GM21526 (cell line): Measurements from ENCODE around the gene AP3D1.

Source experiments
- ATAC-seq: cut with Tn5 transposase; IDR thresholded peaks from one replicate; pipeline ENCODE4 v1.9.1; 2021; ENCODE audit warnings: moderate library complexity; ENCODE audit not compliant: unreplicated experiment, low FRiP score

AP3D1 gene

GRCh38 chr19:2051773-2052704 is 99.3 kb downstream of the AP3D1 start:
- ATAC-seq = no peak

DNA sequence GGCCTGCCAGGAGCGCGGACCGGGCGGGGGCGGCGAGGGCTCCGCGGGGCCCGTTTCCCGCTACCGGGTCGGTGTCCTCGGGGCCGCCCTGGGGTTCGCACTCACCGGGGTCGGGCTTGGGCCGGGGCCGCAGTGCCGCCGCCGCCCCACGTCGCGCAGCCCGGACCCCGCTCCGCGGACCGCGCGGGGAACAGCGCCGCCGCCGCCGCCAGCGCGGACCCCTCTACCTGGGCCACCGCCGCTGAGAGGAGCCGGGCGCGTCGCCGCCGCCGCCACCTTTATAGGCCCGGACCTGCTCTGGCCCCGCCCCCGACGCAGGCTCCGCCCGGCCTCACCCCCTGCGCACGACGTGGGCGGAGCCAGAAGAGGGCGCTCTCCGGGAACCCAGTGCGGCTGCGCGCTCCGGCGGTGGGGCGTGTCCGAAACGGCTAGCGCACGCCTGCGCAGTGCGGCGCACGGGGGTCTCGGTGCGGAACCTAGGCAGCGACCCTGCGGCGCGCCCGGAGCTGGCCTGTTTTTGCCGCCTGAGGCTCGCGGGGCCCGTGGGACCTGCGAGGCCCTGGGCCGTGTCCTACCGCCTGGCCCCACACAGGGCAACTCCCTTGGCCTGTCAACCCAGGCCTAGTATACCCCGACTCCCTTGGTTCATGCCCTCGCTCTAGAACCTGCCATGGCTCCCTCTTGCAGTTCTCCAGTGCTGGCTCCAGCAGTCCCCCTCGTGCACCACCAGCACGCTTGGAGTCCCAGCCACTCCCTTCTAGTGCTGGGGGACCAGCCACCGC is 100.2 kb downstream of the AP3D1 start, which contains the start of gene MKNK2:
Gene MKNK2, minus strand, starts transcription at position 254 of the 782 bp plus-strand sequence. CDS start 393 bp downstream, outside the sequence.
- ATAC-seq = peak; percentile 45
